Esophagus (tissue), 2 donors: ENCODE results near the gene ASCC1. TPM values are rescaled to one million over a fixed set of nuclear protein-coding genes. Genes with fewer than 3 reads are reported as not detected.

Experiments used
- H3K27ac ChIP-seq, 2 donors: one replicate each; pipeline ENCODE4 v1.5.1; 2013; ENCODE audit warnings: low read depth in 2 of 2, mild to moderate bottlenecking in 2 of 2, inconsistent platforms in 1 of 2, low read length in 1 of 2, moderate library complexity in 1 of 2
- H3K27me3 ChIP-seq, 2 donors: one replicate each; pipeline ENCODE4 v1.6.1; 2013; ENCODE audit warnings: low read length in 2 of 2, control low read depth in 1 of 2, mild to moderate bottlenecking in 1 of 2; ENCODE audit not compliant: insufficient read depth in 2 of 2, control insufficient read depth in 1 of 2
- H3K36me3 ChIP-seq, 2 donors: one replicate each; pipeline ENCODE4 v1.6.1; 2013; ENCODE audit warnings: low read length in 1 of 2; ENCODE audit not compliant: control insufficient read depth in 2 of 2, insufficient read depth in 2 of 2
- H3K4me1 ChIP-seq, 2 donors: one replicate each; pipeline ENCODE4 v1.6.1; 2013; ENCODE audit warnings: low read length in 1 of 2; ENCODE audit not compliant: control insufficient read depth in 2 of 2, insufficient read depth in 2 of 2
- H3K4me3 ChIP-seq, 2 donors: one replicate each; pipeline ENCODE4 v1.5.1; 2013; ENCODE audit warnings: low read length in 2 of 2, mild to moderate bottlenecking in 2 of 2, low read depth in 1 of 2, moderate library complexity in 1 of 2
- H3K9me3 ChIP-seq, 2 donors: one replicate each; pipeline ENCODE4 v1.6.1; 2013; ENCODE audit warnings: mild to moderate bottlenecking in 2 of 2, low read depth in 1 of 2, low read length in 1 of 2, moderate library complexity in 1 of 2; ENCODE audit not compliant: control insufficient read depth in 2 of 2, insufficient read depth in 1 of 2
- whole genome bisulfite sequencing, 2 donors: extraction: QIAGEN DNeasy Blood & Tissue Kit; methylation state at CpG; one replicate each; pipeline ENCODE4 v1.1.7; 2013; 5-methylcytosine and 5-hydroxymethylcytosine counted together
- polyA plus RNA-seq, 2 donors: library from polyadenylated mRNA; stranded (reverse); fragments of 200-250 nt; gene quantifications; one replicate each; pipeline ENCODE4 v1.2.3, GENCODE V29; 2013
- donor health status: healthy with polysubstance abuse.
- donor health status: Bipolar disorder and iron deficiency.

The ASCC1 gene
- polyA plus RNA-seq, 2 donors = 4.7 to 12.8 TPM

- H3K4me1 ChIP-seq = peaks cover 3 to 28% of the 10 kb centered on the region in 2 donors
- 44 to 51% methylated on average over 5 of the region's 5 CpGs for WGBS, 2 donors
- H3K27me3 ChIP-seq = no peaks in the 10 kb centered on the region
- no peaks in the 10 kb centered on the region for H3K9me3 ChIP-seq
- H3K27ac ChIP-seq = peak overlapping the region; percentile 94 to 95
- no peak overlapping the region for H3K4me3 ChIP-seq
- H3K36me3 ChIP-seq = no peaks in the 10 kb centered on the region
Measured at GRCh38 chr10:72259491-72260238, 43.6 kb upstream of the ASCC1 start.

GRCh38 chr10:72258617-72259016, 42.5 kb upstream of the ASCC1 start:
- Histone ChIP-seq H3K27ac (no peak overlapping the region), H3K27me3 (no peaks in the 10 kb centered on the region), H3K4me3 (no peak overlapping the region), H3K36me3 (no peaks in the 10 kb centered on the region), H3K9me3 (no peaks in the 10 kb centered on the region), H3K4me1 (peaks cover 3 to 26% of the 10 kb centered on the region in 2 donors)
- 93 to 96% methylated on average over 4 of the region's 4 CpGs for WGBS, 2 donors

DNA sequence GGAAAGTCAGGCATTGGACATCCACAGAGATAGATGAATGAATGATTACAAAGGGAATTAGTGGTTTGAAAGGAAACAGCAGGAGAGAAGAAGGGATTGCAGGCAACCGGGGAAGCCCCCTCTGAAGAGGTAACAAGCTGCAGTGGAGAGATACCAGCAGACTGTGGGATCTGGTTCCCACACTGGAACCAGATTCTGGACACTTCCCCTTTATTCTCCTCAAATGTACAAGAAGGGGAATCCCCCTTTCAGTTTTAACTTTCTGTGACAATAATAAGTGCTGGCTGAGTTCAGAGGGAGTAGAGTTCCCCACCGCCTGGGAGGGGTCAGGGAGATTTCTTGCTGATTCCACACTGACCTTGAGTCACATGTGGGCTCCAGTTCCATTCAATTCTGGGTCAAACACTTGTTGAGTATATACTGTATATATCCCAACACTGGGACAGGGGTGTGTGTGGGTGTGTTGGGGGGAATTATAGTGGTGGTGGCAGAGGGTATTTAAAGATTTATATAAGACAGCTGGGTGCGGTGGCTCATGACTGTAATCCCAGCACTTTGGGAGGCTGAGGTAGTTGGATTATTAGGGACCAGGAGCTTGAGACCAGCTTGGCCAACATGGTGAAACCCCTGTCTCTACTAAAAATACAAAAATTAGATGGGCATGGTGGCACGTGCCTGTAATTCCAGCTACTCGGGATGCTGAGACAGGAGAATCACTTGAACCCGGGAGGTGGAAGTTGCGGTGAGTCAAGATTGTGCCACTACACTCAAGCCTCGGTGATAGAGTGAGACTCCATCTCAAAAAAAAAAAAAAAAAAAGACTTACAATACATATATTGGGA, 41.2 kb upstream of the ASCC1 start:
- peak overlapping the region; percentile 57 to 64 for H3K27ac ChIP-seq
- H3K4me1 ChIP-seq = peaks cover 3 to 26% of the 10 kb centered on the region in 2 donors
- no peaks in the 10 kb centered on the region for H3K36me3 ChIP-seq
- no peaks in the 10 kb centered on the region for H3K27me3 ChIP-seq
- H3K9me3 ChIP-seq = no peaks in the 10 kb centered on the region
- WGBS, 2 donors = 74% methylated on average over 8 of the region's 8 CpGs
- H3K4me3 ChIP-seq = no peak overlapping the region

GRCh38 chr10:72255977-72256729, 40.1 kb upstream of the ASCC1 start:
- peak overlapping the region; percentile 94 to 96 for H3K27ac ChIP-seq
- 62 to 81% methylated on average over 6 of the region's 6 CpGs for WGBS, 2 donors
- H3K36me3 ChIP-seq = no peaks in the 10 kb centered on the region
- H3K4me3 ChIP-seq = no peak overlapping the region
- H3K27me3 ChIP-seq = no peaks in the 10 kb centered on the region
- no peaks in the 10 kb centered on the region for H3K9me3 ChIP-seq
- peaks cover 3 to 23% of the 10 kb centered on the region in 2 donors for H3K4me1 ChIP-seq

GRCh38 chr10:72254813-72255568, 38.9 kb upstream of the ASCC1 start:
- WGBS, 2 donors = 15% methylated on average over 15 of the region's 15 CpGs
- peaks cover 3 to 24% of the 10 kb centered on the region in 2 donors for H3K4me1 ChIP-seq
- no peaks in the 10 kb centered on the region for H3K27me3 ChIP-seq
- no peaks in the 10 kb centered on the region for H3K36me3 ChIP-seq
- H3K27ac ChIP-seq = peak overlapping the region; percentile 94 to 96
- H3K4me3 ChIP-seq = no peak overlapping the region
- H3K9me3 ChIP-seq = no peaks in the 10 kb centered on the region

DNA sequence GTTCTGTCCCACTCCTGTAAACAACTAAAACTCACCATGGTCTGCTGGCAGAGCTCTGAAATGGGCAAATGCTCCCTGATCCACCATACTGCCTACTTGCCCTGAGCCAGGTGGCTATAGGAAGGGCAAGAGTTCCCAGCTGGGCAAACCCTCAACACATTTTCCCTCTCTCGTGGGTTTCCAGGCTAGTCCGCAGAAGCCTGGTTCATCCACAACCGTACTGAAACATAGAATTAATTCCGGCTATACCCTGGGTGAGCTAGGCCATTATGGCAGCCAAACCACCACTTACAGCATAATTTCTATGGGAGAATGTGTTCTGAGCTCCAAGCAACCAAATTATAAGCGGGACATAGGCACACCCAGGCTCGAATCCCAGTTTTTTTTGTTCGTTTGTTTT, 37.5 kb upstream of the ASCC1 start:
- Histone ChIP-seq H3K36me3 (no peaks in the 10 kb centered on the region), H3K4me3 (no peak overlapping the region), H3K4me1 (peaks cover 3 to 17% of the 10 kb centered on the region in 2 donors), H3K27me3 (no peaks in the 10 kb centered on the region), H3K9me3 (no peaks in the 10 kb centered on the region), H3K27ac (peak overlapping the region; percentile 72 to 74)
- WGBS, 2 donors = 88 to 92% methylated on average over 7 of the region's 7 CpGs

DNA sequence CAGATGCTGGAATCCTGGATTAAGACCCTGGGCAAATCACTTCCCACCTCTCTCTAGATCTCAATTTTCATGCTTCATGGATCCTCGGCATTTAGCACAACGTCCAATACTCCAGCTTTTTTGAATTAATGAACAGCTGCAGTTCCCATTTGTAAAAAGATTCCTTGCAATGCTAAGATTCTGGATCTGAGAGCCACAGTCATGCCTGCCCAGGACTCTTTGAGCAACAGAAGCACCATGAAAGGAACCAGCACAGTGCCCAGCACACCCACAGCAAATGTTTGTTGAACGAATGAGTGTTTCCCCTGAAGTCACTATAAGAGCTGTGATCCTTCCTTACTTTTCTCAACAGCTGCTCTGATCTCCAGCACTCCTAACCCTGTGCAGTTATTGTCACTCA, 36.9 kb upstream of the ASCC1 start:
- Histone ChIP-seq H3K4me3 (no peak overlapping the region), H3K27ac (peak overlapping the region; percentile 52 to 74), H3K36me3 (no peaks in the 10 kb centered on the region), H3K27me3 (no peaks in the 10 kb centered on the region), H3K9me3 (no peaks in the 10 kb centered on the region), H3K4me1 (peaks cover 3 to 17% of the 10 kb centered on the region in 2 donors)
- WGBS, 2 donors = 78 to 81% methylated on average over 3 of the region's 3 CpGs

GRCh38 chr10:72251635-72252034, 35.6 kb upstream of the ASCC1 start:
- no peak overlapping the region for H3K4me3 ChIP-seq
- H3K27ac ChIP-seq = no peak overlapping the region
- peaks cover 3 to 20% of the 10 kb centered on the region in 2 donors for H3K4me1 ChIP-seq
- H3K9me3 ChIP-seq = no peaks in the 10 kb centered on the region
- H3K36me3 ChIP-seq = no peaks in the 10 kb centered on the region
- H3K27me3 ChIP-seq = no peaks in the 10 kb centered on the region
- 92% methylated on average over 6 of the region's 6 CpGs for WGBS, 2 donors

GRCh38 chr10:72250666-72251065, 34.6 kb upstream of the ASCC1 start:
- H3K27ac ChIP-seq = peak overlapping the region; percentile 52 to 57
- H3K9me3 ChIP-seq = no peaks in the 10 kb centered on the region
- 59 to 90% methylated on average over 1 of the region's 1 CpG for WGBS, 2 donors
- H3K4me3 ChIP-seq = no peak overlapping the region
- no peaks in the 10 kb centered on the region for H3K27me3 ChIP-seq
- no peaks in the 10 kb centered on the region for H3K36me3 ChIP-seq
- peaks cover 6 to 21% of the 10 kb centered on the region in 2 donors for H3K4me1 ChIP-seq
